GM12891 (cell line): ENCODE data around the gene DOK3.

Source experiments
- PAX5 ChIP-seq: IDR thresholded peaks from 2 replicates; pipeline ENCODE4 v1.6.1; 2011; ENCODE audit warnings: low read length, moderate library complexity, mild to moderate bottlenecking; ENCODE audit not compliant: insufficient read depth, severe bottlenecking
- POLR2A ChIP-seq: IDR thresholded peaks from 2 replicates; pipeline ENCODE4 v1.6.1; 2011; ENCODE audit warnings: low read depth, low read length, control low read depth
- POLR2AphosphoS5 ChIP-seq: IDR thresholded peaks from 2 replicates; pipeline ENCODE4 v1.6.1; 2011; ENCODE audit warnings: low read depth, low read length, control low read depth
- POU2F2 ChIP-seq: IDR thresholded peaks from 2 replicates; pipeline ENCODE4 v1.6.1; 2011; ENCODE audit warnings: low read depth, mild to moderate bottlenecking, control low read depth, low read length, moderate library complexity
- SPI1 ChIP-seq: IDR thresholded peaks from 2 replicates; pipeline ENCODE4 v1.6.1; 2011; ENCODE audit warnings: low read depth, low read length, control low read depth
- TAF1 ChIP-seq: IDR thresholded peaks from 2 replicates; pipeline ENCODE4 v1.6.1; 2011; ENCODE audit warnings: low read depth, low read length, control low read depth

DNA sequence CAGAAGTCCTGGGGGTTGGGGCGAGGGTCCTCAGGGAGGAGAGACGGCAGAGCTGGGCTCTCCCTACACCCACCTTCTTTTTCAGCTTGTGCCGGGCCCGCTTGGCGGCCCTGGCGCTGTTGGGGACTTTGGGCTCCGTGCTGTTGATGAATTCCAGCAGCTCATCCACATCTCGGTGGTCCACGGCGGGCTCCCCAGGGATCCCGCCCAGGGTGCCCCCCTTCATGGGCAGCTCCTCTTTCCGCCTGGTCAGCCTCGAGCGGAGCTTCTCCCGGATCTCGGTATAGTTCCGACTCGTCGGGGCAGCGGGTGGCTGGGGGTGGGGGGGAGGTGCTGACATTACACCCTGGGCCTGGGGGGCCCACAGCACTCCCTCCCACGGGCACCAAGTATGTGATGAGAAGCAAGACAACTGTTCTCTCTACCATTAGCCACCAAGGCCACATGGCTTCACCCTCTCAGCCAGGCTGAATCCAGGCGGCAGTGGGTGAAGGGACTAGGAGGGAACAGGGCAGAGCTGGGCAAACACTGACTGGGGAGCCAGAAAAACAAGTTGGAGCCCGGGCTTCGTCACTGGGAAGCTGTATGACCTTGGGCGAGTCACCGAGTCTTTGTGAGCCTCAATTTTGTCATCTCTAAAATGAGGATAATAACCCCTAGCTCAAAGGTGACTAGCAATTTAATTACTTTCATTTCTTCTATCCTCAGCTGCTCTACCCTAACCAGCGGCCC lies 21.7 kb upstream of the DOK3 start:
- TF ChIP-seq POLR2AphosphoS5, result no peak
- no peak for TF ChIP-seq TAF1
- TF ChIP-seq POLR2A, result no peak
- no peak for TF ChIP-seq SPI1
- TF ChIP-seq PAX5, result no peak
- TF ChIP-seq POU2F2, result no peak
